D341Med (cell line): Measurements from ENCODE around the gene FBXL16.
A peak's percentile ranks its signal among the peaks of the same experiment; 100 is the strongest.

Experiments
- DNase-seq: peaks from one replicate; pipeline ENCODE4 v3.0.0; 2012; ENCODE audit warnings: low spot score

Gene FBXL16

DNA sequence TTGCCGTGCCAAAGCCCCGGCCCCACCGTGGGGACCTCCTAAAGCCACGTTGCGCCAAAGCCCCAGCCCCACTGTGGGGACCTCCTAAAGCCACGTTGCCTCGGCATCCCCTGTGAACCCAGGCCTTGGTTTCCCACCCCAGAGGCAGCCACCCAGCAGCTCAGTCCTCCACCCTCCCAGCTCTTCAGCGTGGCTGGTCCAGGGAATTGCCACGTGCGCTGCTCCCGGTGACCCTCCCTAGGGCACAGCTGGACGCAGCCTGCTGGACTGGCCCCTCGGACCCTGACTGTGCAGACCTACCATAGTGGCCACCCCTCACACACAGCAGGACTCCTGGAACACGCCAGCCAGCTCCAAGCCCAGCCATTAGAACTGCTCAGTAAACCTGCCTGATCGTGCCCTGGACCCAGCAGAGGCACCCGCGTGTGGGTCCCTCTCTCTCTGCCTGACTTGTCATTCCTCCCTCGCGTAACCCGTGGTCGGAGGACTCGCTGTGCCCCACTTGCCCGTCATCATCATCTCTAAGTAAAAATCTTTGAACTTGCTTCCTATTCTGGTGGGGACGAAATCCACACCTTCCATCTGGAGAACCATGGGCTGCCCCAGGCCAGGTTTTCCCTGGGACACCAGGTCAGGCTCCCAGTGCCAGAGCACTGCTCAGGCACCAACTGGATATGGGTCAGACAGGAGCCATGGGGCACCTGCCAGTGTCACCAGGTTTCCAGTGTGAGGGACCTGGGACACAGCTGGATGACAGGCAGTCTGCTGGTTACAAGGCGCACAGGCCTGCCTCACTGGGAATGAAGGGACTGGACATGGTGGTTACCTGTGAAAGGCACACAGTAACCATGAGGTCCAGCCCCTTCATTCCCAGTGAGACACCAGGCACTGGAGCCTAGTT lies 29.6 kb upstream of the FBXL16 start:
- no peak for DNase-seq

DNA sequence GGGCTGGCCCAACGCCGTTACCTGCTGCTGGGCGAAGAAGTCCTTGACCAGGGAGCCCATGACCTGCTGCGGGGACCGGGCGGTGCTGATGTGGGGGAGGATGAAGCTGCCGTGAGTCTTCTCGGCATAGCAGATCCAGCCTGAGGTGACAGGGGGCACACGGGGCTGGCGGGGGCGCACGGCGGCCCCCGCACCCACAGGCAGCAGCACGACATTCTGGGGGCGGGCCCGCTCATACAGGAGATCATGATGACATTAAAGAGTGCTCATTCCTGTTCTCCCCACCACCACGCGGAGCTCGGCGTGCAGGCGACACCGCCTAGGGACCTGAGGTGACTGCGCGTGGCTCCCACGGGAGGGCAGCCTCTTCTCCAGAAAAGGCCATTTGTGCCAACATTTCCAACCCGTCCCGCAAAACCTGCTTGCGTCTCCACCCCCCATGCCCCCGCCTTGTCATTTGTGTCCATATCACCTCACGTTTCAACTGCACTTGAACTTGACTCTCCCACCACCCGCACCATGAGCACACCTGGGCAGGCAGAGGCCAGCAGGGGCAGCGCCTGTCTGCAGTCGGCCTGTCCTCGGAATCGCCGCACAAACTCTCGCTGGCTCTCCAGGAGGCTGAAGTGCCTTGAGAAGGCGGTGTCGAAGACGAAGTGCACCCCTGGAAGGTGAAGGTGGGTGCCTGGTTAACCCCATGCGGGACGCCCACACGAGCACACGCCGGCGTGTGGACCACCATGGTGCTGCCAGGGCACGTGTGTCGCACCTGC lies 28.8 kb upstream of the FBXL16 start:
- no peak for DNase-seq

DNA sequence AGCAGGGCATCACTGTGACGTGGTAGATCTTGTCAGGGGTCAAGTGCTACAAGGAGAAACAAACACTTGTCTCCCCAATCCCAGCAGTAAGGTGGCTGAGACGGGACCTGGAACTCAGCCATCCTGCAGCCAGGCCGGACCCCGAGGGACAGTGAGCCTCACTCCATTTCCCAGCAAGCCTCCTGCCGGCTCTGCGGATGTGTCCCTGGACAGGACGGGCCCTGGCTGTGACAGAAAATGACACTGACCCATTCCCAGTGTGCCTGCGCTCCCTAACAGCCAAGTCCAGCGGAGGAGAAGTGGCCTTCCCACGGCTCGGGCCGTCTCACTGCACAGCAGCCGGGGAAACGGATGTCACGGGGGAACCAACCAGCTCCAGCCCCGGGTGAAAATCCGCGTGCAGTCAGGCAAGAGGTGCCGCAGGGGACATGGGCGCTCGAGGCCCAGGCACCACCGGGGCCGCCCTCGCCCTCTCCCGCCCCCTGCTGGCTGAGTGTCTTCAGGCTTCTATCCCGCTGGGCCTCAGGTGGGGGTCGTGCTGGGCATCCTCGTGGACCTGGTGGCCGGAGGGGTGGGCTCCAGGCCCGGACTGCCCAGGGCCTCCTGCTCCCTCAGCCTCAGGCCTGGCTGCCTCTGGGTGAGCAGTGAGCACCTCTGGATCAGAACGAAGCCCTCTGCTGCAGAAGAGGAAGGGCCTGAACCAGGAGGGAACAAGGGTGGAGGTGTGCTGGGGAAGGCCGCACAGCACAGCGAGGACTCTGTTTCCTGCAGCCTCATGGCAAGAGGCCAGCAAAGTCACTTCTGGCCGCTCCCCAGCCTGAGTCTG lies 28.0 kb upstream of the FBXL16 start:
- DNase-seq = no peak

DNA sequence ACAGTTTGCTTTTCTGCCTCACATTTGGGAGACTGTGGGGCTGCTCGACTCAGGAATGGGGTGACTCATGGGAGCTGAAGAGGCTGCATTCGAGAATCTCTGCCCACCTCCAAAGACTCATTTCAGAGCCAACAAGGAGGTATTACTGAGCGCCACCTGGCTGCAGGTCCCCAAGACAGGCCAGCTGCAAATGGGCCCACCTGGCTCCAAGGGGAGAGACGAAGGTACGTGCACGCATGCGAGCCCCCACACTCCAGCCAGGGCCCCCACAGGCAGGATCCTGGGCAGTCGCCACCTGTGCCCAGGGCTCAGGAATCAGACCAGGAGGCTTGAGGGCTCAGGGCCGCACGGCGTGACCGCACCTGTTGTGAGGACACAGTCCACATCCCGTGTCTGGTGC lies 27.3 kb upstream of the FBXL16 start:
- no peak for DNase-seq

DNA sequence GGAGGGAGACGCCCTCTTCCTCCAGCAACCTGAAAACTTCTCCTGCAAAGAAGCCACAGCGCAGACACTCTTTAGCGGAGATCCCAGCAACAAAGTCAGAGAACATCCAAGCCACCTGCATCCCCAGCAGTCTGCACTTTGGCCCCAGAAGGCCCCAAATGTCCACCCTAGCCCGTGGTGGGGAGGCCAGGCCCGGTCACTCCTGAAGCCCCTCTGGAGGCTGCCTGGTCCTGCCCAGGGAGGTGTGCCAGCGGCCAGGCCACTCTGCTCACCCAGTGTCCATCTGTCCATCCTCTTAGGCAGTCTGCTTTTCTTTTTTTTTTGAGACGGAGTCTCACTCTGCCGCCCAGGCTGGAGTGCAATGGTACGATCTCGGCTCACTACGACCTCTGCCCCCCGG lies 26.7 kb upstream of the FBXL16 start:
- DNase-seq = no peak

DNA sequence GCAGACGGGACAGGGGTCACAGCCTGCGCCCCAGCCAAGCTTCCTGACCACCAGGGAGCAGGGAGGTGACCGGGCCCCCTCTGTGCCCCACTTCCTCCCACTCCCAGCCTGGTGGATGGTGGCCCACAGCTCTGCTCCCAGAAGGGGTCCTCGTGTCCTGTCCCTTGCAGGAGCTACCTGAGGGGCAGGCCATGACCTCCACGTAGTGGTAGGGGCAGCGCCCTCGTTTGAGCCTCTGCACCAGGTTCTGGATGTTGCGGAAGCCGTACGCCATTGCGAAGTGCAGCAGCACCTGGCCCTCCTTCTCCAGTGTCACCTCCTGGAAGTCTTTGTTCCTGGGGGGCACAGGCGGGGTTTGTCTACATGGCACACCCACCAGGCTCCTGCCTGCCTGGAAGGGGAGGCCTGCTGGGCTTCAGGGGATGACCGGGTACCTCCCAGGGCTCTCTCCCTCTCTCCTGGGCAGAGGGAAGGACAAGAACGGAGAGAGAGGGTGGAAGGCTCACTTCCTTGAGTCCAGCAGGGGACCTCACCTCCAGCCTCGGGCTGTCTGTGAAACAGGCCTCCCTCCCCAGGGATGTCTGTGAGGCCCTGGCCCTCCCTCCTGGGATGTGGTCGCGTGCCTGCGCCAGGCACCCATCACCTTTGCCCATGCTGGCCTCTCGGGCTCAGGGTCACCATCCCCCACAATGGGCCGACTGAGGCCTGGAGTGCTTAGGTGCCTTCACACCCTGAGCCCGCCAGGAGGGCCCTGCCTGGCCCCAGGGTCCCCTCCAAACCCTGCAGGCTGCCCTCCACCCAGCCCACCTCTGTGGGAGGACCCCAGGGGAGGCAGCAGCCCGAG lies 25.3 kb upstream of the FBXL16 start:
- DNase-seq = no peak

DNA sequence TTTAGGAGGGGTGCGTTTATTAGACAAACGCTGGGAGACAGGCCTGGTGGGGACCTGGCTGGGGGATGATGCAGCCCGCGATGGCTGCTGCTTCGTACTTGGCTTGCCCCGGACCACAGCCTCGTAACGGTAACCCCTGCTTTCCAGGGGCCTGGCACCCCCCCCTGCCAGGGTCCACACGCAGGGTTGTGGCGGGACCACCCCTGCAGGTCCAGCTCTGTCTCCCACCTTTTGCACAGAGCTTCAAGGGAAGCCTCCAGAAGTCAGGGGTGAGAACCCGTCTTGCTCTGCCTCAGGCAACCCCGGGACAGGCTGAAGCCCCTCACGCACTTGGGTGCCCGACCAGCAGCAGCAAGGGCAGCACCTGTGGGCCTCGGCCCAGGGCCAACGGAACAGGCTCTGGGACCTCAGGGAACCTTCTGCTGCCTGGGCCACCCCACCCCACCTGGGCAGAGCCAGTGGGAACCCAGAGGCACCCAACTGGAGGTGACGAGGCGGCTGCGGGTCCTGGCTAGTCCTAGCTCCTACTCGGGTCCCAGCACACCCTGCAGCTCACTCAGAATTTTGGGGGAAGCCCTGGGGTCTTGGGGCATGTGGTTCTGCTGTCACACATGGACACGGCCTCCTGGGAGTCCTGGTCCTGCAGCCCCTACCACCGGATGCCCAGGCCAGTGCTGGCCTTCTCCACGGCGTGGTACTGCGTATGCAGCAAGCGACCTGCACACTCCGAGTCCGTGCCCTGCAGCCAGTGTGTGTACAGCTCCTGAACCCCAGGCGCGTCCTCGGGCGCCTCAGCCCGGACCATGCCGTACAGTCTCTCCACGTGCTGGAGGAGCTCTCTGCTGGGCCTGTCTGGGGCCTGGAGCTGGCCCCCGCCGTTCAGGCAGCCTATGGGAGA lies 24.4 kb upstream of the FBXL16 start:
- DNase-seq = no peak

DNA sequence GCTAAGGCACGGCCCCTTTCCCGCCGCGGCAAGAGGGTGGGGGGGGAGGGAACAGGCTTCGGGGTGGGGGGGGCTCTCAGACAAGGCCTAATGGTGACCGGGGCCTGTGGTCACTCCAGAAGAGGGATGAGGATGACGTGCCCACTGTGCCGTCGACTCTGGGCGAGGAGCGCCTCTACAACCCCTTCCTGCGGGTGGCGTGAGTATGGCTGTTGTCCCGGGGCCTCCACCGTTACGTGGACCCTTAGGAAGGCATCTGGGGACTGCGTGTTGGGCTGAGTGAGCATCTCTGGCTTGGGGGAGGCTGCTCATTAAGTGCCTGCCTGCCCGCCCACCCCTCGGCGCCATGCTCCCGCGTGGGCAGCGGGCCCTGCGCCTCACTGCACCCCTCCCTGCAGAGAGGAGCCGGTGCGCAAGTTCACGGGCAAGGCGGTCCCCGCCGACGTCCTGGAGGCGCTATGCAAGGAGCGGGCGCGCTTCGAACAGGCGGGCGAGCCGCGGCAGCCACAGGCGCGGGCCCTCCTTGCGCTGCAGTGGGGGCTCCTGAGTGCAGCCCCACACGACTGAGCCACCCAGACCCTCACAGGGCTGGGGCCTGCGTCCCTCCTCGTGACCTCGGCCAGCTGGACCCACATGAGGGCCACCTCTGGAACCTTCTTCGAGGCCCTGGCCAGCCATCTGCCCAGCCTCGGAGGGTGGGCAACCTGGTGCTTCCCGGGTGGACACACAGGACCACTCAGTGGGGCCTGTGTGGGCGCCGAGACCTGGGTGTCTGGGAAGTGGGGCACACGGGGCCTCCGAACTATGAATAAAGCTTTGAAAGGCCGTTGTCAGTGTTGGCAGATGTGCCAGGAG lies 23.5 kb upstream of the FBXL16 start:
- no peak for DNase-seq

DNA sequence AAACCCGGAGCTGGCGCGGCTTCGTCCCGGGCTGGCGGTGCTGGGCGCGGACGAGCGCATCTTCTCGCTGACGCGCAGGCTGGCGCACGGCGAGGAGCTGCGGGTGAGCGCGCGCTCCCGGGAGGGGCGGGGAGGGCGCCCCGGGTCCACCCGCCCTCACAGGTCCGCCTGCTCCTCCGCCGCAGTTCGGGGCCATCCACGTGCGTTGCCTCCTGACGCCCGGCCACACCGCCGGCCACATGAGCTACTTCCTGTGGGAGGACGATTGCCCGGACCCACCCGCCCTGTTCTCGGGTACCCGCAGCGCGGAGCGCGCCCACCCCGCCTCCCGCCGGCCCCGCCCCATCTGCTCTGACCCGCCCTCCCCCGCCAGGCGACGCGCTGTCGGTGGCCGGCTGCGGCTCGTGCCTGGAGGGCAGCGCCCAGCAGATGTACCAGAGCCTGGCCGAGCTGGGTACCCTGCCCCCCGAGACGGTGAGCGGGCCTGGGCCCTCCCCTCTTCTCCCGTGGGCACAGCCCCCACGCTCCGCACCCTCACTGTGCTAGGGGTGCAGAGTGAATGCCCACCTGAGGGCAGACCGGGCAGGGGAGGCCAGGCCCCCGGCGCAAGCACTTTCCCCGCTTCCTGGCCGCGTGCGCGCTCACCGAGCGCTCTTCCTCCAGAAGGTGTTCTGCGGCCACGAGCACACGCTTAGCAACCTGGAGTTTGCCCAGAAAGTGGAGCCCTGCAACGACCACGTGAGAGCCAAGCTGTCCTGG lies 22.7 kb upstream of the FBXL16 start:
- DNase-seq = peak; percentile 84

DNA sequence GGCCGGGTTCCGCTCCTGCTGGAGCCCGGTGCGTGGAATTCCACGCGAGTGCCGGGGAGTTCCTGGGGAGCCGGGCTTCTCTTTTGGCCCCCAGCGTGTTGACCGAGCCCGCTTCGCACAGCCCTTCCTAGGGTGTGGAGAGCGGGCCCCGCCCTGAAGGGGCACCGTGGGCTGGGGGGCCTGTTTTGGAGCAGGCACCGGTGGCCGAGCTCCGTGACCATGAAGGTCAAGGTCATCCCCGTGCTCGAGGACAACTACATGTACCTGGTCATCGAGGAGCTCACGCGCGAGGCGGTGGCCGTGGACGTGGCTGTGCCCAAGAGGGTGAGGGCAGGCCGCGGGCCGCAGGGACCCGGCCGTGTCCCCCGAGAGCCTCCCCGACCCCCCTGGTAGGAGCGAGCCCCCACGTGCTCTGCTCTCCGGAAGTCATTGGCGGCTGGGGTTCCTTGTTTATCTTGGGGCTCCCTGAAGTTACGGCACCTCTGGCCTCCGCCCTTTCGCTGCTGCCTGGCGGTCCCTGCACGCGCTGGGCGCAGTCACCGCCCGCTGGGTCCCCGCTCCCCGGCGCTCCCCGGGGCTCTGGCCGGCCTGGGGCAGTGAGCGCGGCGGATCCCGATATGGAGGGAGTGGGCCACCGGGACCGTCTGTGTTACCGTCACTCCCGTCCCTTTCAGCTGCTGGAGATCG lies 21.8 kb upstream of the FBXL16 start:
- peak; percentile 63 for DNase-seq

DNA sequence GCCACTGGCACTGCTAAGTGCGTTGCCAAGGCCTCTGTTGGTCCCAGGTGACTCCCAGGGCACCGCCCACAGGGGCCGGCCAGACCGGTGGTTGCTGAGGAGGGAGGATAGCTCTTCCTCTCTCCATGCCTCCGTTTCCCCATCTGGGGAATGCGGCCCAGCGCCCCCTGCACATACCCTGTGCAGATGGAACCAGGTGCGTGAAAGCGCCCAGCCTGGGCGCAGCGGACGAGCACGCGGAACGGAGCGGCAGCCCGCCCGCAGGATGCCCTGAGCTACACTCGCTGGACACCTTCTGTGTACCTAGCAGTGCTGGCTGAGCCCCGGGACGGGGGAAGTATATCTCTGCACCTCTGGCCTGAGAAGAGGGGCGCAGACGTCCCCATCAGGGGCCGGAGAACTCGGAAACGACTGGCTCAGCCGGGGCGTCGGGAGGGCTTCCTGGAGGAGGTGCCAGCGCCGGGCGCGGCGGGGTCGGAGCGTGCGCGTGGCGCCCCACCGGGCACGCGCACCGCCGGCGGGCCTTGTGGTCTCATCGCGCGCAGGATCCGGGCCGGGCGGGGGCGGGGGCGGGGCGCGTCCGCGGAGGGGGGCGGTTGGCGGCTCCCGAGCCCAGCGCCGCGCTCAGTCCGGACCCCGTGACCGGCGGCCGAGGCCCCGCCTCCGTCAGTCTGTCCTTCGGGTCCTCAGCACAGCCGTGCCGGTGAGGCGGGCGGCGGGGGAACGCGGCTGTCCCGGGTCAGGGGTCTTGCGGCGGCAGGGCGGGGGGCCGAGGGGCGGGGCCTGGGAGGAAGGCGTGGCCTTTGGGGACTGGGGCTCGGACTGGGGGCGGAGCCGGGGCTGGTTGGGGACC lies 21.1 kb upstream of the FBXL16 start, which contains the start of the genes CCDC78 and HAGHL:
TSS of gene CCDC78 (minus strand) at position 6 of the 853 bp plus-strand sequence. CDS start 76 bp downstream, outside the sequence.
TSS of gene HAGHL (plus strand) at position 669 of the 853 bp plus-strand sequence. CDS start 404 bp downstream, outside the sequence.
- DNase-seq = peak; percentile 87

DNA sequence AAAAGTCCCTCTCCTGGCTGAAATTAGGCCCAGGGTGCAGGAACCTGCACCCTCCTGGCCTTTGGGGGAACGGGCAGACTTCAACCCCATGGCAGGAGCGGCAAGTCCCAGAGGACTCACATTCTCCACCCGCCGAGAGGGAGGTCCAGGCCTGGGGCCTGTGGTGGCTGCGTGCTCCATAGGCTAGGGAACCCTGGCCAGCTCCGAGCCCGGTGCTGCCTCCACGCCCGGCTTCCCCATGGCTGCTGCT lies 20.5 kb upstream of the FBXL16 start:
- DNase-seq = no peak

DNA sequence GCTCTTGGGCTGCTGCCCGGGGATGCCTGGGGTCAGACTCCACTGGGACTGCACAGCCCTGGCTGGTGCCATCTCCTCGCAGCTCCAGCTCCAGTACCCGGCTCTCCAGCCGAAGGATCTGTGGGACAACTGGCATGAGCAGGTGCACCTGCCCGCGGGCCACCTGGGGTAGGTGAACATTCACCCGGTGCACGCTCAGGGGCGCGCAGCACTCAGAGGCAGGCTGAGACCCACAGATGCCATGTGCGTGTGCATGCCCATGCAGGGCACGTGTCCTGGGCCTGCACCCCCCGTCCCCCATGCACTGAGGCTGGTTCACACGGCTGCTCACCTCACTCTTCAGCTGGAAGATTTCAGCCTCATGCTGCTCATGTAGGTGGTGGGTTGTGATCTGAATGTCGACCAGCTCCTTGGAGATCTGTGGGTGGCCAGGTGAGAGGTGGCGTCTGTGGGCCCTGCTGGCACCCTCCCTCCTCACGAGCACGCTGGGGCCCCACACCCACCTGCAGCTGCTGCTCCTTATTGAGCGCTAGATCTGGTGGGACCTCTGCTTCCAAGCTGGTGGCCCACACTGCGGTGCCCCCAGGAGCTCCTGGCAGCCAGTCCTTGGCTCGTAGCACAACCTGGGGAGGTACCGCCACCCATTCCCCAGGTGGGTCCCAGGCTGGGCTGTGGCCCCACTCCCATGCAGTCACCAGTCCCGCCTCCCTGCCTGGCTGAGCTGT lies 20.0 kb upstream of the FBXL16 start:
- DNase-seq = no peak

DNA sequence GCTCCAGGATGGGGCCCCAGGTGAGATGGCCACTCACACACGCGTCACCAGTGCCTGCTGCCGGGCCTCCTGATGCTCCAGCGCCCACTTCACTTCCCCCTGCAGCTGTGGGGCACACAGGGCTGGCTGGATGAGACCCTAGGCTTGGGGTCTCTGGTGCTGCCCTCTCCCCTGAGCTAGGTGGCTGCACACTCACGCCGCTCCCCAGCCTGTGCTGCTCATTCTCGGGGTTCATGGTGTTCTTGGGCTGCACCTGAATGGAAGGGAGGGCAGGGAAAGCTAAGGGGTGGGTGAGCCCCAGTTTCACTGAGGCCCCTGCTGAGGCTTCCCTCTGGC lies 19.4 kb upstream of the FBXL16 start:
- DNase-seq = no peak

DNA sequence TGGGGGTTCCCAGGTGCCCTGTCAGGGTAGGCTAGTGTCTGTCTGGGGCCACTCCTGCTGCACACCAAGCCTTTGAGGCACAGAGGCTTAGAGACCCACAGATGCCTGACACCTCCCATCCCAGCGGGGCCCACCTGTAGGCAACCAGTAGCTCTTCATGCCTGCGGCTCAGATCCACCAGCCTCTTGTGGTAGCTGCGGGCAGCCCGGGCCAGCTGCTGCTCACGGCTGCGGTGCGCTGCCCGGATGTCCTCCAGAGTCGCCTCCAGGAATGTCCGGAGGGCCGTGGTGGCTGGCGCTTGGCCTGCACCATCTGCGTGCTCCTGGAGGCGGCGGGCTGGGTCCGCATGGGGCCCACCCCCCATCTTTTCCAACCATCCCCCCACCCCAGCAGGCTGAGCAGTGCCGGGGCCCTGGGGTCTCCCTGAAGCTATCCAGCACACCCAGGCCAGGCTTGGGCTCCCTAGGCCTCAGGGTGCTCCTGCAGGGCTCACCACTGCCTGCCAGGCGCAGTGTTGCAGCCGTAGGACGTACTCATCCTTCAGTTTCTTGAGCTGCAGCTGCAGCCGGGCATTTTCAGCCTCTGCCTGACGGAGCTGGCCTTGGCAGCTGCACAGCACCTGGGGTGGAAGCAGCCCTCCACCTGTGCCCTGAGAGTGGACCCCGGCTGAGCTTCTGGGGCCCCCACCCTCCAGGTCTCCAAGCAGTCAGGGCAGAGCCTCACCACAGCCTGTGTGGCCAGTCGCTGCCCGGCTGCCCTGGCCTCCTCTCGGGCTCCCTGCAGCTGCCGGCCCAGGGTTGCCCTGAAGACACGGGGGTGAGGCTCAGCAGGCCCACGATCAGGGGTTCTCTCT lies 18.8 kb upstream of the FBXL16 start:
- DNase-seq = no peak

DNA sequence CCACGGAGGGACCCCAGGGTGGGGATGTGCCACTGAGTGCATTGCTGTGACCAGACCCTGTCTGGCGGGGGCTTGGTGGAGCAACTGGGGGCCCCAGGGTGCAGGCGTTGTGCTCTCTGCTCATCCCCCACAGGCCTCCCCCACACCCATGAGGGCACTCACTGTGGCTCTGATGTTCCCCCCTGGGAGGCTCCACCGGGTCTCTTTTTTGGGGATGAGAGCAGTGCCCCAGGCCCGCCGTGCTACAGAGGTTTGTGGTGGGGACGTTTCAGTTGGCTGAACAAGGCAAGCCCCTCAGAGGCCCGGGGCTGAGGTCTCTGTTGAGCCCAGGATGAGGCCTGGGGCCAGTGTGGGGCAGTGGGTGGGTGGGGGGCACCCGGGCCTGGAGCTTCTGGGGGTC lies 18.1 kb upstream of the FBXL16 start:
- no peak for DNase-seq
